ENCODE data around the gene ABAT. TPM values are rescaled to one million over a fixed set of nuclear protein-coding genes. Genes with fewer than 3 reads are reported as not detected.
"Not testable (repeated sequence)": the region's sequence is repeated elsewhere in the genome, so short reads cannot be mapped to it uniquely, and the experiment has no call there.

Gene ABAT
- total and polyA plus RNA-seq, 4 experiments from 2014 or later, result 2.8 to 10.8 (median 6.5) TPM

GRCh38 chr16:8781797-8782196 lies 107.4 kb downstream of the ABAT start:
- H3K36me3 Mint-ChIP-seq, result peaks cover 20 to 24% of the 10 kb centered on the region in 2 donors
- Histone ChIP-seq H3K27me3 (ENCODE audit: insufficient read depth, low read length) (no peaks in the 10 kb centered on the region), H3K27ac (ENCODE audit: low read depth, low read length) (no peak overlapping the region), H3K4me1 (ENCODE audit: insufficient read depth, low read length) (no peaks in the 10 kb centered on the region), H3K9me3 (ENCODE audit: control insufficient read depth in 1 of 2, low read length in 2 of 2) (no peaks in the 10 kb centered on the region), H3K4me3 (ENCODE audit: low read length in 2 of 2) (no peak overlapping the region), H3K36me3 (ENCODE audit: insufficient read depth, low read length) (no peaks in the 10 kb centered on the region)
- H3K27me3 Mint-ChIP-seq, result no peaks in the 10 kb centered on the region
- intact Hi-C loops (cut with micrococcal nuclease), result no loop called here
- CTCF ChIA-PET (ENCODE audit: partially characterized antibody), result no interaction called here
- POLR2A ChIA-PET (ENCODE audit: partially characterized antibody), result no interaction called here
- peak overlapping the region in 1 of 7 donors; percentile 59 for H3K27ac Mint-ChIP-seq
- no peak for DNase-seq
- no peak overlapping the region for H3K4me3 Mint-ChIP-seq
- H3K4me1 Mint-ChIP-seq, result no peaks in the 10 kb centered on the region
- H3K9me3 Mint-ChIP-seq, result no peaks in the 10 kb centered on the region

GRCh38 chr16:8782673-8783072 lies 108.3 kb downstream of the ABAT start:
- Histone ChIP-seq H3K9me3 (ENCODE audit: control insufficient read depth in 1 of 2, low read length in 2 of 2) (no peaks in the 10 kb centered on the region), H3K36me3 (ENCODE audit: insufficient read depth, low read length) (no peaks in the 10 kb centered on the region), H3K4me3 (ENCODE audit: low read length in 2 of 2) (no peak overlapping the region), H3K27me3 (ENCODE audit: insufficient read depth, low read length) (no peaks in the 10 kb centered on the region), H3K27ac (ENCODE audit: low read depth, low read length) (no peak overlapping the region), H3K4me1 (ENCODE audit: insufficient read depth, low read length) (no peaks in the 10 kb centered on the region)
- no peak overlapping the region for H3K4me3 Mint-ChIP-seq
- intact Hi-C loops (cut with micrococcal nuclease), result no loop called here
- ChIA-PET POLR2A (ENCODE audit: partially characterized antibody) (no interaction called here), CTCF (ENCODE audit: partially characterized antibody) (no interaction called here)
- no peak for DNase-seq
- no peaks in the 10 kb centered on the region for H3K4me1 Mint-ChIP-seq
- peaks cover 15 to 17% of the 10 kb centered on the region in 2 donors for H3K36me3 Mint-ChIP-seq
- no peaks in the 10 kb centered on the region for H3K9me3 Mint-ChIP-seq
- no peak overlapping the region for H3K27ac Mint-ChIP-seq
- H3K27me3 Mint-ChIP-seq, result no peaks in the 10 kb centered on the region

- no peak overlapping the region for H3K4me3 Mint-ChIP-seq
- no peaks in the 10 kb centered on the region for H3K27me3 ChIP-seq (ENCODE audit: insufficient read depth, low read length)
- H3K27me3 Mint-ChIP-seq, result no peaks in the 10 kb centered on the region
- H3K9me3 Mint-ChIP-seq, result no peaks in the 10 kb centered on the region
- H3K4me1 ChIP-seq (ENCODE audit: insufficient read depth, low read length), result no peaks in the 10 kb centered on the region
- H3K9me3 ChIP-seq (ENCODE audit: control insufficient read depth in 1 of 2, low read length in 2 of 2), result no peaks in the 10 kb centered on the region
- H3K4me3 ChIP-seq (ENCODE audit: low read length in 2 of 2), result no peak overlapping the region
- CTCF ChIA-PET (ENCODE audit: partially characterized antibody), result no interaction called here
- H3K36me3 Mint-ChIP-seq, result peaks cover 5 to 8% of the 10 kb centered on the region in 2 donors
- POLR2A ChIA-PET (ENCODE audit: partially characterized antibody), result no interaction called here
- H3K4me1 Mint-ChIP-seq, result no peaks in the 10 kb centered on the region
- H3K27ac Mint-ChIP-seq, result peak overlapping the region in 2 of 7 donors; percentile 25 to 43
- intact Hi-C loops (cut with micrococcal nuclease), result no loop called here
- DNase-seq, result no peak
- no peaks in the 10 kb centered on the region for H3K36me3 ChIP-seq (ENCODE audit: insufficient read depth, low read length)
- H3K27ac ChIP-seq (ENCODE audit: low read depth, low read length), result no peak overlapping the region
Measured at GRCh38 chr16:8785408-8785807, 111.0 kb downstream of the ABAT start.

- H3K27me3 ChIP-seq (ENCODE audit: insufficient read depth, low read length); CTCF ChIA-PET (ENCODE audit: partially characterized antibody); H3K36me3 ChIP-seq (ENCODE audit: insufficient read depth, low read length); H3K4me1 ChIP-seq (ENCODE audit: insufficient read depth, low read length); H3K27ac ChIP-seq (ENCODE audit: low read depth, low read length); intact Hi-C loops (cut with micrococcal nuclease); H3K27me3 Mint-ChIP-seq; H3K4me3 Mint-ChIP-seq; H3K9me3 ChIP-seq (ENCODE audit: control insufficient read depth in 1 of 2, low read length in 2 of 2); POLR2A ChIA-PET (ENCODE audit: partially characterized antibody); H3K4me3 ChIP-seq (ENCODE audit: low read length in 2 of 2); H3K27ac Mint-ChIP-seq; H3K9me3 Mint-ChIP-seq; H3K4me1 Mint-ChIP-seq; H3K36me3 Mint-ChIP-seq; DNase-seq: not testable (repeated sequence)
Measured at GRCh38 chr16:8786316-8786715, 111.9 kb downstream of the ABAT start.

DNA sequence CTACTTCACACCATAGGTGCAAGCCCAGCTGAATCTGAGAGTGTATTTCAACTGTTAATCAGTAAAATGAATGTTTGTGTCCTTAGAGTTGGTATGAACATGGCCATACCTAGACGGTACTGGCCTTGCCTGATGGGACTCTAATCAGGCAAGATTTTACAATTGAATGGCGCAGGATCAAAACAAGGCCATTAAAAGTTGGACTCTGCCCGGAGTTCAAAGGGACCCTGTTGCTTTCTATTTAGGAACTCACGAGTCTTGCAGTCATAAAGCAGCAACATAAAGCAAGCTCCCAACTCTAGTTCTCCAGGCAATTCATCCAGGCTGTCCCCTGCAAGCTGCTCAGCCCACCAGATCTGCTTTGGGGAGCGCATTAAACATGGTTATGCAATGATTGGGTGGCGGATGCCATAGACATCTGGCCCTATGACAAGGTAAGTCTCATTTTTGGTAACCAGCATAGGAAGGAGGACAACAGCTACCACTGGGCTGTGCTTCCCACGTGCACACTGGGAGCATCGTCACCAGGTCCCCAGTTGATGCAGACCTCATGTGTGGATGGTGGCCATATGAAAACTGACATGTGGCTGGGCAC lies 114.3 kb downstream of the ABAT start:
- Mint-ChIP-seq H3K4me1 (peaks cover 0 to 4% (median 3%) of the 10 kb centered on the region in 4 donors), H3K9me3 (no peaks in the 10 kb centered on the region), H3K27ac (no peak overlapping the region), H3K4me3 (no peak overlapping the region), H3K36me3 (peaks cover 0 to 2% of the 10 kb centered on the region in 2 donors), H3K27me3 (no peaks in the 10 kb centered on the region)
- ChIA-PET POLR2A (ENCODE audit: partially characterized antibody) (no interaction called here), CTCF (ENCODE audit: partially characterized antibody) (no interaction called here)
- H3K27me3 ChIP-seq (ENCODE audit: insufficient read depth, low read length), result no peaks in the 10 kb centered on the region
- intact Hi-C loops (cut with micrococcal nuclease), result no loop called here
- no peak overlapping the region for H3K4me3 ChIP-seq (ENCODE audit: low read length in 2 of 2)
- H3K9me3 ChIP-seq (ENCODE audit: control insufficient read depth in 1 of 2, low read length in 2 of 2), result no peaks in the 10 kb centered on the region
- no peak for DNase-seq
- no peaks in the 10 kb centered on the region for H3K36me3 ChIP-seq (ENCODE audit: insufficient read depth, low read length)
- H3K4me1 ChIP-seq (ENCODE audit: insufficient read depth, low read length), result no peaks in the 10 kb centered on the region
- no peak overlapping the region for H3K27ac ChIP-seq (ENCODE audit: low read depth, low read length)

GRCh38 chr16:8795091-8795490 lies 120.7 kb downstream of the ABAT start:
- H3K36me3 Mint-ChIP-seq, result peaks cover 0 to 19% of the 10 kb centered on the region in 2 donors
- CTCF ChIA-PET (ENCODE audit: partially characterized antibody), result no interaction called here
- intact Hi-C loops (cut with micrococcal nuclease), result no loop called here
- H3K36me3 ChIP-seq (ENCODE audit: insufficient read depth, low read length), result no peaks in the 10 kb centered on the region
- no peaks in the 10 kb centered on the region for H3K27me3 ChIP-seq (ENCODE audit: insufficient read depth, low read length)
- peaks cover 0 to 2% (median 0%) of the 10 kb centered on the region in 8 donors for H3K9me3 Mint-ChIP-seq
- H3K27ac ChIP-seq (ENCODE audit: low read depth, low read length), result no peak overlapping the region
- peak overlapping the region in 2 of 8 donors; percentile 27 to 55 for H3K4me3 Mint-ChIP-seq
- no peaks in the 10 kb centered on the region for H3K27me3 Mint-ChIP-seq
- no peaks in the 10 kb centered on the region for H3K9me3 ChIP-seq (ENCODE audit: control insufficient read depth in 1 of 2, low read length in 2 of 2)
- POLR2A ChIA-PET (ENCODE audit: partially characterized antibody), result no interaction called here
- H3K4me1 Mint-ChIP-seq, result peaks cover 24 to 51% (median 33%) of the 10 kb centered on the region in 4 donors
- H3K27ac Mint-ChIP-seq, result peak overlapping the region in 3 of 7 donors; percentile 64 to 93 (median 72)
- H3K4me3 ChIP-seq (ENCODE audit: low read length in 2 of 2), result no peak overlapping the region
- H3K4me1 ChIP-seq (ENCODE audit: insufficient read depth, low read length), result peaks cover 42% of the 10 kb centered on the region
- DNase-seq, result no peak

GRCh38 chr16:8795818-8796217 lies 121.4 kb downstream of the ABAT start:
- H3K4me1 ChIP-seq (ENCODE audit: insufficient read depth, low read length), result peaks cover 44% of the 10 kb centered on the region
- POLR2A ChIA-PET (ENCODE audit: partially characterized antibody), result interaction anchor here (3.3 kb wide), 1 partner anchor 73 kb away, joined by 32 read pairs; the partner anchor contains the start of gene CARHSP1
- Mint-ChIP-seq H3K9me3 (peaks cover 0 to 2% (median 0%) of the 10 kb centered on the region in 8 donors), H3K27me3 (no peaks in the 10 kb centered on the region), H3K4me1 (peaks cover 24 to 51% (median 33%) of the 10 kb centered on the region in 4 donors), H3K4me3 (peak overlapping the region in 2 of 8 donors; percentile 98), H3K27ac (peak overlapping the region in 1 of 7 donors; percentile 93), H3K36me3 (peaks cover 0 to 19% of the 10 kb centered on the region in 2 donors)
- H3K27ac ChIP-seq (ENCODE audit: low read depth, low read length), result no peak overlapping the region
- H3K4me3 ChIP-seq (ENCODE audit: low read length in 2 of 2), result no peak overlapping the region
- no peaks in the 10 kb centered on the region for H3K36me3 ChIP-seq (ENCODE audit: insufficient read depth, low read length)
- intact Hi-C loops (cut with micrococcal nuclease), result no loop called here
- CTCF ChIA-PET (ENCODE audit: partially characterized antibody), result interaction anchor here (2.3 kb wide), 1 partner anchor 84 kb away, joined by 11 read pairs; no protein-coding TSS in a partner anchor
- no peaks in the 10 kb centered on the region for H3K27me3 ChIP-seq (ENCODE audit: insufficient read depth, low read length)
- H3K9me3 ChIP-seq (ENCODE audit: control insufficient read depth in 1 of 2, low read length in 2 of 2), result no peaks in the 10 kb centered on the region
- DNase-seq, result no peak
